ENCODE measurements around the gene FTHL17. TPM values are rescaled to one million over a fixed set of nuclear protein-coding genes. Genes with fewer than 3 reads are reported as not detected.

FTHL17 gene
- polyA plus RNA-seq, 3 donors: not detected

GRCh38 chrX:31039327-31039711, 32.5 kb downstream of the FTHL17 start:
- DNase-seq (ENCODE audit: low read depth in 3 of 3, low spot score in 2 of 3): no peak

GRCh38 chrX:31038575-31039326, 33.1 kb downstream of the FTHL17 start:
- DNase-seq (ENCODE audit: low read depth in 3 of 3, low spot score in 2 of 3): no peak

DNA sequence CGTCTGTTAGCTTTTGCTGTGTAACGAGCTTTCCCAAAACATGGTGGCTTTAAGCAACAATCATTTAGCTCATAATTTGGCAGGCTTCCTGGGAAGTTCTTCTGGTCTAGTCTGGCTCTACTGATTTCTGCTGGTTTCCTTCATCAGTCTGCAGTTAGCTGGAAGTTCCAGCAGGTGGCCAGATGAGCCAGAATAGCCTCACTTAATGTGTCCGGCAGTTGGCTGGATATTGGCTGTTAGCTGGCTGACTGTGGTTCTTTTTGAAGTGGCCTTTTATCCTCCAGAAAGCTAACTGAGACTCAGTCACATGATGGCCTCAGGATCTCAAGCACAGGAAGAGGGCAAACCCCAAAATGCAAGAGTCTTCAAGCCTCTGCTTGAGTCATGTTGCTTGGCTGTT, 34.9 kb downstream of the FTHL17 start:
- no peak for DNase-seq (ENCODE audit: low read depth in 3 of 3, low spot score in 2 of 3)

- no peak for DNase-seq (ENCODE audit: low read depth in 3 of 3, low spot score in 2 of 3)
These were observed 44.5 kb downstream of the FTHL17 start for GRCh38 chrX:31027351-31027750.

GRCh38 chrX:31024866-31025265, 47.0 kb downstream of the FTHL17 start:
- DNase-seq (ENCODE audit: low read depth in 3 of 3, low spot score in 2 of 3): no peak

DNA sequence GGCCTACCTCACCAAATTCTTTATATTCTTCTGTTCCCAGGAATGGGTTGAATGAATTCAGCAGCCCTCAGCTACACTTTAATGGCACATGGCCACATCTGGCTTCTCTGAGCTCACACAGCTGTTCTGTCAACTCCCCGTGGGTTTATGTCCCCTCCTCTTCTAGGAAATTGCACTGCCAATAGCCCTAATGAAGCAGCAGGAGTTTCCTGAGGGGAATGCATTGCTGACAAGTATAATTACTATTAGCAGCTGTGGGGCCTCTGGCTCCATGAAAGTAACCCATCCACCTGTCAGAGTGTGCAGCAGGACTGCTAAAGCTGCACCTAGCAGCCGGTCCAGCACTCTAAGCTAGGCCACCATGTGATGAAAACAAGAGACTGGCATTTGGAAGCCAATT, 50.3 kb downstream of the FTHL17 start:
- DNase-seq (ENCODE audit: low read depth in 3 of 3, low spot score in 2 of 3): peak in 2 of 3 donors; percentile 10 to 31

Other genes starting within 250 kb of the FTHL17 start
- gene TAB3, start 182.8 kb downstream of the FTHL17 start, polyA plus RNA-seq (ENCODE audit: insufficient read length in 3 of 3): 10 to 100 TPM; 29.0 to 32.3 (median 29.4) TPM